Neural cell (in vitro differentiated cells): Measurements from ENCODE around the gene EHMT1. TPM values are rescaled to one million over a fixed set of nuclear protein-coding genes. Genes with fewer than 3 reads are reported as not detected.

Experiments
- H2AFZ ChIP-seq: fragments of 200-600, 300-800 bp; sonication (generic), shearing (Covaris generic); 2 replicates; pipeline ENCODE4 v1.6.0; 2014; ENCODE audit warnings: low read depth, mild to moderate bottlenecking, antibody characterized with exemption, low read length, moderate library complexity
- H3F3A ChIP-seq: fragments of 200-600 bp; shearing (Covaris generic); 2 replicates; pipeline ENCODE4 v1.6.1; 2016; ENCODE audit warnings: mild to moderate bottlenecking, moderate library complexity, mixed read lengths, antibody characterized with exemption, low read length; ENCODE audit not compliant: insufficient read depth, poor library complexity, severe bottlenecking
- H3K27ac ChIP-seq: fragments of 200-600, 300-800 bp; sonication (generic), shearing (Covaris generic); 2 replicates; pipeline ENCODE4 v1.5.1; 2014; ENCODE audit warnings: mild to moderate bottlenecking, low read length, moderate library complexity
- H3K27me3 ChIP-seq: fragments of 300-800, 200-600 bp; sonication (generic), shearing (Covaris generic); 2 replicates; pipeline ENCODE4 v1.6.0; 2014; ENCODE audit warnings: mild to moderate bottlenecking, low read depth, low read length, moderate library complexity; ENCODE audit not compliant: insufficient read depth
- H3K36me3 ChIP-seq: fragments of 300-800, 200-600 bp; sonication (generic), shearing (Covaris generic); 2 replicates; pipeline ENCODE4 v1.5.1; 2014; ENCODE audit warnings: mild to moderate bottlenecking, antibody characterized with exemption, low read length, moderate library complexity; ENCODE audit not compliant: insufficient read depth
- H3K4me2 ChIP-seq: fragments of 300-800, 200-600 bp; sonication (generic), shearing (Covaris generic); 2 replicates; pipeline ENCODE4 v1.6.0; 2014; ENCODE audit warnings: mild to moderate bottlenecking, low read length
- H3K4me3 ChIP-seq: fragments of 300-800, 200-600 bp; sonication (generic), shearing (Covaris generic); 2 replicates; pipeline ENCODE4 v1.5.1; 2014; ENCODE audit warnings: mild to moderate bottlenecking, low read length, moderate library complexity
- H3K79me2 ChIP-seq: fragments of 200-600 bp; shearing (Covaris generic); replicated peaks from 2 replicates; pipeline ENCODE4 v1.6.0; 2014; ENCODE audit warnings: mild to moderate bottlenecking, low read length, moderate library complexity; ENCODE audit not compliant: insufficient read depth
- H3K9ac ChIP-seq: fragments of 300-800, 200-600 bp; sonication (generic), shearing (Covaris generic); 2 replicates; pipeline ENCODE4 v1.6.1; 2016; ENCODE audit warnings: mild to moderate bottlenecking, low read length, mixed read lengths
- H3K9me2 ChIP-seq: fragments of 200-600 bp; shearing (Covaris generic); 2 replicates; pipeline ENCODE4 v1.6.1; 2016; ENCODE audit warnings: mild to moderate bottlenecking, low read length, mixed read lengths; ENCODE audit not compliant: insufficient read depth
- H3K9me3 ChIP-seq: fragments of 200-600, 300-800 bp; sonication (generic), shearing (Covaris generic); 2 replicates; pipeline ENCODE4 v1.6.1; 2016; ENCODE audit warnings: mild to moderate bottlenecking, mixed run types, low read length, moderate library complexity, mixed read lengths
- H4K20me1 ChIP-seq: fragments of 200-600 bp; shearing (Covaris generic); 2 replicates; pipeline ENCODE4 v1.6.1; 2016; ENCODE audit warnings: mild to moderate bottlenecking, mixed run types; ENCODE audit not compliant: insufficient read depth
- CTCF ChIP-seq: fragments of 450-650 bp; IDR thresholded peaks from 2 replicates; pipeline ENCODE4 v1.5.1; 2014; ENCODE audit warnings: antibody characterized with exemption, mild to moderate bottlenecking, moderate library complexity; ENCODE audit not compliant: poor library complexity, severe bottlenecking
- EP300 ChIP-seq: fragments of 450-650 bp; conservative IDR thresholded peaks from 2 replicates; pipeline ENCODE4 v1.6.1; 2014; ENCODE audit warnings: antibody characterized with exemption, mild to moderate bottlenecking, moderate library complexity; ENCODE audit not compliant: poor library complexity, severe bottlenecking
- EZH2 ChIP-seq: fragments of 200-600, 300-800 bp; shearing (Covaris generic), sonication (generic); IDR thresholded peaks from 2 replicates; pipeline ENCODE4 v1.6.1; 2014; ENCODE audit warnings: antibody characterized with exemption, low read length, borderline replicate concordance, mild to moderate bottlenecking; ENCODE audit not compliant: insufficient read depth, poor library complexity, severe bottlenecking
- MXI1 ChIP-seq: fragments of 450-650 bp; conservative IDR thresholded peaks from 2 replicates; pipeline ENCODE4 v1.6.1; 2014; ENCODE audit warnings: antibody characterized with exemption, mild to moderate bottlenecking; ENCODE audit not compliant: poor library complexity, severe bottlenecking
- POLR2AphosphoS5 ChIP-seq: IDR thresholded peaks from 2 replicates; pipeline ENCODE4 v1.6.1; 2012
- RAD21 ChIP-seq: fragments of 450-650 bp; conservative IDR thresholded peaks from 2 replicates; pipeline ENCODE4 v1.6.1; 2014; ENCODE audit warnings: antibody characterized with exemption, mild to moderate bottlenecking, moderate library complexity
- REST ChIP-seq: IDR thresholded peaks from 2 replicates; pipeline ENCODE4 v1.6.1; 2012; ENCODE audit warnings: borderline replicate concordance
- SMC3 ChIP-seq: fragments of 450-650 bp; conservative IDR thresholded peaks from 2 replicates; pipeline ENCODE4 v1.6.1; 2014; ENCODE audit warnings: antibody characterized with exemption, mild to moderate bottlenecking, moderate library complexity; ENCODE audit not compliant: poor library complexity
- TAF1 ChIP-seq: IDR thresholded peaks from 2 replicates; pipeline ENCODE4 v1.6.1; 2012; ENCODE audit warnings: low read depth
- polyA plus RNA-seq: library from polyadenylated mRNA; depleted of rRNA; stranded (reverse); fragments of >200 nt; gene quantifications from 2 replicates; pipeline ENCODE4 v1.2.3, GENCODE V29; 2014

Gene EHMT1
- polyA plus RNA-seq, 1 donor from 2014 or later = 53.0 TPM

GRCh38 chr9:137759117-137759516 lies 140.3 kb downstream of the EHMT1 start:
- Histone ChIP-seq H3K9me3 (no peaks in the 10 kb centered on the region), H2AFZ (no peak overlapping the region), H3K4me3 (no peak overlapping the region), H3K27me3 (no peaks in the 10 kb centered on the region), H3K4me2 (no peak overlapping the region), H3F3A (no peaks in the 10 kb centered on the region), H3K27ac (no peak overlapping the region), H3K9me2 (no peaks in the 10 kb centered on the region), H3K9ac (no peak overlapping the region), H4K20me1 (no peaks in the 10 kb centered on the region), H3K36me3 (peaks cover 6% of the 10 kb centered on the region), H3K79me2 (no peaks in the 10 kb centered on the region)
- TF ChIP-seq POLR2AphosphoS5 = no peak

- Histone ChIP-seq H3K9ac (no peak overlapping the region), H3K27ac (no peak overlapping the region), H2AFZ (no peak overlapping the region), H3K4me3 (no peak overlapping the region), H3K4me2 (no peak overlapping the region), H3F3A (no peaks in the 10 kb centered on the region), H3K9me2 (no peaks in the 10 kb centered on the region), H3K9me3 (no peaks in the 10 kb centered on the region), H3K36me3 (peaks cover 5% of the 10 kb centered on the region), H4K20me1 (no peaks in the 10 kb centered on the region), H3K27me3 (no peaks in the 10 kb centered on the region), H3K79me2 (no peaks in the 10 kb centered on the region)
- TF ChIP-seq MXI1 (no peak), SMC3 (no peak), POLR2AphosphoS5 (no peak), RAD21 (no peak), EZH2 (no peak)
Observed at GRCh38 chr9:137759649-137760321, 141.0 kb downstream of the EHMT1 start.

GRCh38 chr9:137760426-137760825 lies 141.6 kb downstream of the EHMT1 start:
- no peak overlapping the region for H3K9ac ChIP-seq
- no peaks in the 10 kb centered on the region for H3K9me2 ChIP-seq
- no peaks in the 10 kb centered on the region for H3K79me2 ChIP-seq
- H2AFZ ChIP-seq = no peak overlapping the region
- no peaks in the 10 kb centered on the region for H4K20me1 ChIP-seq
- H3K36me3 ChIP-seq = peaks cover 5% of the 10 kb centered on the region
- no peaks in the 10 kb centered on the region for H3K27me3 ChIP-seq
- H3K9me3 ChIP-seq = no peaks in the 10 kb centered on the region
- no peak overlapping the region for H3K4me3 ChIP-seq
- H3K27ac ChIP-seq = no peak overlapping the region
- TF ChIP-seq POLR2AphosphoS5 = no peak
- no peak for TF ChIP-seq CTCF
- TF ChIP-seq TAF1 = no peak
- TF ChIP-seq REST = no peak
- no peak for TF ChIP-seq RAD21
- no peak for TF ChIP-seq MXI1
- TF ChIP-seq EZH2 = no peak
- no peak for TF ChIP-seq SMC3
- TF ChIP-seq EP300 = no peak
- no peak overlapping the region for H3K4me2 ChIP-seq
- no peaks in the 10 kb centered on the region for H3F3A ChIP-seq
